Measurements from ENCODE around the gene SPATS2L.

DNA sequence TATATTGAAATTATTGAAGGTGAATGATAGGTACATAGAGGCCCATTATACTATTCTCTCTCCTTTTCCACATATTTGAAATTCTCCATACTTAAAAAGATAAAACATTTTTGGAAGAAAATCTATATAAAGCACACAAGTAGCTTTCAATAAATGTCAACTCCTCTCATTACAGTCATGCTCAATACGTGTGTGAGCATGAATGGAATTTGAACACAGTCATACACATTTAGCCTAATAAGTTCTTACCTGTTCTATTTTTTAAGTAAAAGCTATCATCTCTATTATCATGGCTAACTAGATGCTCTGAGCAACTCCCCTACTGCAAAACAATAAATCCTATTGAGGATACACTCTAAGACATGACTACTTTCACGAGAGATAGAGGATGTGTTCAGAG lies 41.9 kb upstream of the SPATS2L start:
- TF ChIP-seq, protein P1, sequence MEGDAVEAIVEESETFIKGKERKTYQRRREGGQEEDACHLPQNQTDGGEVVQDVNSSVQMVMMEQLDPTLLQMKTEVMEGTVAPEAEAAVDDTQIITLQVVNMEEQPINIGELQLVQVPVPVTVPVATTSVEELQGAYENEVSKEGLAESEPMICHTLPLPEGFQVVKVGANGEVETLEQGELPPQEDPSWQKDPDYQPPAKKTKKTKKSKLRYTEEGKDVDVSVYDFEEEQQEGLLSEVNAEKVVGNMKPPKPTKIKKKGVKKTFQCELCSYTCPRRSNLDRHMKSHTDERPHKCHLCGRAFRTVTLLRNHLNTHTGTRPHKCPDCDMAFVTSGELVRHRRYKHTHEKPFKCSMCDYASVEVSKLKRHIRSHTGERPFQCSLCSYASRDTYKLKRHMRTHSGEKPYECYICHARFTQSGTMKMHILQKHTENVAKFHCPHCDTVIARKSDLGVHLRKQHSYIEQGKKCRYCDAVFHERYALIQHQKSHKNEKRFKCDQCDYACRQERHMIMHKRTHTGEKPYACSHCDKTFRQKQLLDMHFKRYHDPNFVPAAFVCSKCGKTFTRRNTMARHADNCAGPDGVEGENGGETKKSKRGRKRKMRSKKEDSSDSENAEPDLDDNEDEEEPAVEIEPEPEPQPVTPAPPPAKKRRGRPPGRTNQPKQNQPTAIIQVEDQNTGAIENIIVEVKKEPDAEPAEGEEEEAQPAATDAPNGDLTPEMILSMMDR (conservative IDR thresholded peaks at IDR 0.05; ENCODE audit: low read depth, low read length): no peak
- no peak for TF ChIP-seq EZH2 (IDR thresholded peaks at IDR 0.05; ENCODE audit: low read length, unreplicated experiment)
- no peak for TF ChIP-seq EZH2phosphoT487 (IDR thresholded peaks at IDR 0.05; ENCODE audit: borderline replicate concordance, low read length)
